Stomach (tissue), 19 donors: ENCODE results near the gene SELENOW. TPM values are rescaled to one million over a fixed set of nuclear protein-coding genes. Genes with fewer than 3 reads are reported as not detected.

Source experiments
- DNase-seq, 2 donors: peaks; one replicate each; pipeline versions ENCODE4 v3.0.0 to v3.0.0-alpha.2; 2013 to 2019
- H3K27ac ChIP-seq, 5 donors: fragments of 200-600 bp in 4 of 5; sonication (generic) in 4 of 5; one replicate each; pipeline ENCODE4 v1.5.1; 2013 to 2019; ENCODE audit warnings: mild to moderate bottlenecking in 1 of 5, moderate library complexity in 1 of 5
- H3K27me3 ChIP-seq, 3 donors: fragments of 200-600 bp; sonication (generic); one replicate each; pipeline ENCODE4 v1.5.1; 2017 to 2019; ENCODE audit warnings: mixed run types in 1 of 3
- H3K36me3 ChIP-seq, 4 donors: fragments of 200-600 bp; sonication (generic); 1 replicate in 3 of 4; 2 replicates in 1 of 4; pipeline ENCODE4 v1.5.1; 2016 to 2019
- H3K4me1 ChIP-seq, 4 donors: fragments of 200-600 bp; sonication (generic); one replicate each; pipeline ENCODE4 v1.5.1; 2016 to 2019
- H3K4me3 ChIP-seq, 4 donors: fragments of 200-600 bp; sonication (generic) in 3 of 4; one replicate each; pipeline ENCODE4 v1.5.1; 2016 to 2019; ENCODE audit warnings: mild to moderate bottlenecking in 1 of 4
- H3K9me3 ChIP-seq, 4 donors: fragments of 200-600 bp; sonication (generic); one replicate each; pipeline ENCODE4 v1.5.1; 2016 to 2019
- EP300 ChIP-seq: sonication (generic); formaldehyde crosslinking; IDR thresholded peaks from one replicate; pipeline ENCODE4 v1.6.1; 2017; ENCODE audit warnings: antibody characterized with exemption
- POLR2A ChIP-seq, 4 donors: fragments of 450-650 bp; IDR thresholded peaks; one replicate each; pipeline ENCODE4 v1.6.1; 2016; ENCODE audit warnings: antibody characterized with exemption in 4 of 4, control low read depth in 2 of 4, mild to moderate bottlenecking in 1 of 4, moderate library complexity in 1 of 4
- POLR2AphosphoS5 ChIP-seq, 3 donors: sonication (generic); formaldehyde crosslinking; IDR thresholded peaks; one replicate each; pipeline ENCODE4 v1.6.1; 2016; ENCODE audit warnings: antibody characterized with exemption in 3 of 3
- WGBS, 5 donors: extraction: QIAGEN DNeasy Blood & Tissue Kit in 3 of 5; methylation state at CpG; one replicate each; pipeline versions ENCODE4 v1.1.5 to v1.1.7; 2013 to 2018; 5-methylcytosine and 5-hydroxymethylcytosine counted together
- intact Hi-C: fragments of 100-400 bp; cut with DNase I; formaldehyde crosslinking; loops from one replicate; pipeline ENCODE4 v1.15.1; 2023; ENCODE audit warnings: low total_unique reads
- long read RNA-seq, 10 donors: transcript quantifications; one replicate each; lab custom pipeline, GENCODE V29; 2026
- polyA plus RNA-seq, 3 donors: library from polyadenylated mRNA; stranded (reverse); fragments of 200-250 nt; gene quantifications; one replicate each; pipeline ENCODE4 v1.2.3, GENCODE V29; 2013
- total RNA-seq, 5 donors: library from RNA; depleted of rRNA; stranded (reverse); fragments of >200 nt; gene quantifications; one replicate each; pipeline versions ENCODE4 v1.1.0 to v1.2.3, GENCODE V29; 2014 to 2016
- TF ChIP-seq, protein P1 (sequence below), 7 experiments: fragments of 450-650 bp in 4 of 7; fragments of 200-600 bp in 3 of 7; sonication (generic) in 3 of 7; IDR thresholded peaks; one replicate each; pipeline ENCODE4 v1.5.1; 2016 to 2019; ENCODE audit warnings: antibody characterized with exemption in 7 of 7, control low read depth in 2 of 7, mild to moderate bottlenecking in 1 of 7
- donor health status: healthy with polysubstance abuse.
- donor health status: Bipolar disorder and iron deficiency.
- donor health status: healthy.

SELENOW gene
- total RNA-seq, result 1,000 to 10,000 TPM in 1 of 5 donors, 100 to 1,000 TPM in 4; 204 to 1,097 (median 628) TPM
- polyA plus RNA-seq, result 100 to 1,000 TPM; 496 to 589 (median 581) TPM
- long read RNA-seq, donor 1, transcript SELENOW-212 (6 exons, 888 nt), result major isoform, 62 of 87 reads
- long read RNA-seq, donor 1, transcript SELENOW-215 (1 exons, 2,503 nt), result minor isoform, 18 of 87 reads
- long read RNA-seq, donor 1, partial matches to known transcripts, result 0 of 87 reads
- long read RNA-seq, donor 1, other reads (novel, unspliced or antisense), result 0 of 87 reads
- long read RNA-seq, donor 2, transcript SELENOW-215 (1 exons, 2,503 nt), result minor isoform, 13 of 93 reads
- long read RNA-seq, donor 2, transcript SELENOW-212 (6 exons, 888 nt), result major isoform, 72 of 93 reads
- long read RNA-seq, donor 2, partial matches to known transcripts, result 0 of 93 reads
- long read RNA-seq, donor 2, other reads (novel, unspliced or antisense), result 0 of 93 reads
- long read RNA-seq, donor 3, transcript SELENOW-212 (6 exons, 888 nt), result major isoform, 55 of 72 reads
- long read RNA-seq, donor 3, transcript SELENOW-215 (1 exons, 2,503 nt), result minor isoform, 14 of 72 reads
- long read RNA-seq, donor 3, partial matches to known transcripts, result 0 of 72 reads
- long read RNA-seq, donor 3, other reads (novel, unspliced or antisense), result 0 of 72 reads
- long read RNA-seq, donor 4, transcript SELENOW-215 (1 exons, 2,503 nt), result minor isoform, 6 of 24 reads
- long read RNA-seq, donor 4, transcript SELENOW-212 (6 exons, 888 nt), result major isoform, 16 of 24 reads
- long read RNA-seq, donor 4, partial matches to known transcripts, result 0 of 24 reads
- long read RNA-seq, donor 4, other reads (novel, unspliced or antisense), result 0 of 24 reads
- long read RNA-seq, donor 5, transcript SELENOW-215 (1 exons, 2,503 nt), result minor isoform, 19 of 139 reads
- long read RNA-seq, donor 5, transcript SELENOW-212 (6 exons, 888 nt), result major isoform, 114 of 139 reads
- long read RNA-seq, donor 5, partial matches to known transcripts, result 0 of 139 reads
- long read RNA-seq, donor 5, other reads (novel, unspliced or antisense), result 0 of 139 reads
- long read RNA-seq, donor 6, transcript SELENOW-206 (5 exons, 2,437 nt), result minor isoform, 6 of 213 reads
- long read RNA-seq, donor 6, transcript SELENOW-215 (1 exons, 2,503 nt), result minor isoform, 24 of 213 reads
- long read RNA-seq, donor 6, transcript SELENOW-212 (6 exons, 888 nt), result major isoform, 165 of 213 reads
- long read RNA-seq, donor 6, partial matches to known transcripts, result 0 of 213 reads
- long read RNA-seq, donor 6, other reads (novel, unspliced or antisense), result 5 of 213 reads
- long read RNA-seq, donor 7, transcript SELENOW-212 (6 exons, 888 nt), result major isoform, 219 of 291 reads
- long read RNA-seq, donor 7, transcript SELENOW-206 (5 exons, 2,437 nt), result minor isoform, 5 of 291 reads
- long read RNA-seq, donor 7, transcript SELENOW-215 (1 exons, 2,503 nt), result minor isoform, 44 of 291 reads
- long read RNA-seq, donor 7, partial matches to known transcripts, result 6 of 291 reads
- long read RNA-seq, donor 7, other reads (novel, unspliced or antisense), result 6 of 291 reads
- long read RNA-seq, donor 8, transcript SELENOW-215 (1 exons, 2,503 nt), result minor isoform, 23 of 128 reads
- long read RNA-seq, donor 8, transcript SELENOW-212 (6 exons, 888 nt), result major isoform, 96 of 128 reads
- long read RNA-seq, donor 8, partial matches to known transcripts, result 0 of 128 reads
- long read RNA-seq, donor 8, other reads (novel, unspliced or antisense), result 0 of 128 reads
- long read RNA-seq, donor 9, transcript SELENOW-206 (5 exons, 2,437 nt), result minor isoform, 5 of 154 reads
- long read RNA-seq, donor 9, transcript SELENOW-215 (1 exons, 2,503 nt), result minor isoform, 35 of 154 reads
- long read RNA-seq, donor 9, transcript SELENOW-212 (6 exons, 888 nt), result major isoform, 101 of 154 reads
- long read RNA-seq, donor 9, partial matches to known transcripts, result 0 of 154 reads
- long read RNA-seq, donor 9, other reads (novel, unspliced or antisense), result 6 of 154 reads
- long read RNA-seq, donor 10, transcript SELENOW-215 (1 exons, 2,503 nt), result minor isoform, 9 of 89 reads
- long read RNA-seq, donor 10, transcript SELENOW-212 (6 exons, 888 nt), result major isoform, 77 of 89 reads
- long read RNA-seq, donor 10, partial matches to known transcripts, result 0 of 89 reads
- long read RNA-seq, donor 10, other reads (novel, unspliced or antisense), result 0 of 89 reads

DNA sequence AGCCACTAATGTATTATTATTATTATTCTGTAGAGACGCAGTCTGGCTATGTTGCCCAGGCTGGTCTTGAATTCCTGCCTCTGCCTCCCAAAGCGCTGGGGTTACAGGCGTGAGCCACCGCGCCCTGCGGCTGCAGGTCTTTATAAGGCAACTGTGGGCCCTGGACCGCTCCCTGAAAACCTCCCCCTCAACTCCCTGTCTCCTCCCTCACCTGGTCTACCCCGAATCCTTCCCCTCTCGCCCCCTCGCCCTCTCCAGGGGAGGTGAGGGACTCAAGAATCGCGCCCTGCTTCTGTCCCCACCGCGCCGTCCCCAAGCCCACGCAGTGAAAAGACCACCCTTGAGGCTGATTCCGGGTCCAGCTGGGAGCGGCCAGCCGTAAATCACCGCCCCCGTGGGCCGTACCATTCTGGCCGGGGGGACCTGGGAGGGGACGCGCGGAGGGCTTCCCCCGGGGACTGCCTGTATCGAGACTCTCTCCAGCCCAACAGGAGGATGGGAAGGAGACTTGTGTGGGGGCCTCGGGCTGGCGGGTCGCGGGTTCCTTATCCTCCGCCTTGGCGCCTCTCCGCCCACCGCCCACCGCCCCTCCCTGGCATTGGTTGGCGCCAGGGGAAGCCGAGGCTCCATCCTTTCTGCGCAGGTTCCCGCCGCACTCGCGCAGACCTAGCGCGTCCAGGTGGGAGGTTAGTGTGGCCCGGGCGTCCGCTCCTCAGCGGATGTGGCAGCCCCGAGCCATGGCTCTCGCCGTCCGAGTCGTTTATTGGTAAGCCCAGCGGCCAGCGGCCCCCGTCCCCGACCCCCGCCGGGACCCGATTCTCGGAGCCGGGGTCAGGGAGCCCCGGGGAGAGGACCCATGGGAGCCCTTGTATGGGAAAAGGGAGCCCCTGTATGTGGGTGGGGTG is at the start of gene SELENOW:
Gene SELENOW, plus strand, starts transcription at position 655 of the 905 bp plus-strand sequence. Its CDS starts 83 bp downstream, at position 738.
- Histone ChIP-seq H3K9me3 (no peaks in the 10 kb centered on the region), H3K4me3 (peak within 1 kb of the TSS; percentile 78 to 93 (median 86)), H3K27ac (peak within 1 kb of the TSS; percentile 95 to 97 (median 95)), H3K36me3 (peaks cover 14 to 27% (median 25%) of the 10 kb centered on the region in 4 donors), H3K27me3 (no peaks in the 10 kb centered on the region), H3K4me1 (peaks cover 40 to 53% (median 47%) of the 10 kb centered on the region in 4 donors)
- 0 to 6% (median 1%) methylated on average over 8 to 65 of the region's 65 CpGs for WGBS, 5 donors
- TF ChIP-seq EP300, result peak; percentile 12
- TF ChIP-seq POLR2AphosphoS5 (IDR thresholded peaks at IDR 0.05), result peak; percentile 92 to 99 (median 98)
- TF ChIP-seq, protein P1, sequence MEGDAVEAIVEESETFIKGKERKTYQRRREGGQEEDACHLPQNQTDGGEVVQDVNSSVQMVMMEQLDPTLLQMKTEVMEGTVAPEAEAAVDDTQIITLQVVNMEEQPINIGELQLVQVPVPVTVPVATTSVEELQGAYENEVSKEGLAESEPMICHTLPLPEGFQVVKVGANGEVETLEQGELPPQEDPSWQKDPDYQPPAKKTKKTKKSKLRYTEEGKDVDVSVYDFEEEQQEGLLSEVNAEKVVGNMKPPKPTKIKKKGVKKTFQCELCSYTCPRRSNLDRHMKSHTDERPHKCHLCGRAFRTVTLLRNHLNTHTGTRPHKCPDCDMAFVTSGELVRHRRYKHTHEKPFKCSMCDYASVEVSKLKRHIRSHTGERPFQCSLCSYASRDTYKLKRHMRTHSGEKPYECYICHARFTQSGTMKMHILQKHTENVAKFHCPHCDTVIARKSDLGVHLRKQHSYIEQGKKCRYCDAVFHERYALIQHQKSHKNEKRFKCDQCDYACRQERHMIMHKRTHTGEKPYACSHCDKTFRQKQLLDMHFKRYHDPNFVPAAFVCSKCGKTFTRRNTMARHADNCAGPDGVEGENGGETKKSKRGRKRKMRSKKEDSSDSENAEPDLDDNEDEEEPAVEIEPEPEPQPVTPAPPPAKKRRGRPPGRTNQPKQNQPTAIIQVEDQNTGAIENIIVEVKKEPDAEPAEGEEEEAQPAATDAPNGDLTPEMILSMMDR (IDR thresholded peaks at IDR 0.05), result no peak
- peak in 2 of 4 donors; percentile 57 to 85 for TF ChIP-seq POLR2A (IDR thresholded peaks at IDR 0.05)
- DNase-seq, result peak; percentile 83 to 92
- intact Hi-C loops, result no loop called here

DNA sequence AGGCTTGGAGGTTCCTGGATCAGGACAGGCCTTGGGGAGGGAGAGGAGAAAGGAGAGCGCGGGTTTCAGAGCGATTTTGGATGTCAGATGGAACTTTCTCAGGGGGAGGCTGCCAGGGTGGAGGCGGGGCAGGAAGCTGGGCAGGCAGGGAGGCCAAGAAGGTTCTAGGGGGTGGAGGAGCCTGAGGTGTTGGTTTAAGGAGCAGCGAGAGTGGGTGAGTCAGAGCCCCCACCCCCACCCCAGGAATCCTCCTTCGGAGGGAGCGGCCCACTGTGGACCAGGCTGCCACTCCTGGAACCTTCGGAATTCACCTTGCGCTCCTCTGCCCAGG is 49.1 kb upstream of the SELENOW start:
- Histone ChIP-seq H3K27me3 (peaks cover 0 to 17% (median 0%) of the 10 kb centered on the region in 3 donors), H3K4me1 (peaks cover 16 to 52% (median 34%) of the 10 kb centered on the region in 4 donors), H3K27ac (peak overlapping the region; percentile 66 to 91 (median 89)), H3K36me3 (peaks cover 9 to 38% (median 26%) of the 10 kb centered on the region in 4 donors), H3K9me3 (no peaks in the 10 kb centered on the region), H3K4me3 (peak overlapping the region in 3 of 4 donors; percentile 28 to 37 (median 32))
- intact Hi-C loops, result no loop called here
- TF ChIP-seq, protein P1 (IDR thresholded peaks at IDR 0.05), result no peak
- TF ChIP-seq EP300, result no peak
- peak in 1 of 3 donors; percentile 31 for TF ChIP-seq POLR2AphosphoS5 (IDR thresholded peaks at IDR 0.05)
- peak; percentile 63 to 89 for DNase-seq
- WGBS, 5 donors, result 3 to 12% (median 8%) methylated on average over 8 to 9 of the region's 9 CpGs
